Iris pigment epithelial cell (primary cell): Measurements from ENCODE around the gene CCL2.

ENCODE experiments used
- DNase-seq: peaks from one replicate; pipeline ENCODE4 v3.0.0-alpha.2; 2011; ENCODE audit warnings: low read depth

CCL2 gene

DNA sequence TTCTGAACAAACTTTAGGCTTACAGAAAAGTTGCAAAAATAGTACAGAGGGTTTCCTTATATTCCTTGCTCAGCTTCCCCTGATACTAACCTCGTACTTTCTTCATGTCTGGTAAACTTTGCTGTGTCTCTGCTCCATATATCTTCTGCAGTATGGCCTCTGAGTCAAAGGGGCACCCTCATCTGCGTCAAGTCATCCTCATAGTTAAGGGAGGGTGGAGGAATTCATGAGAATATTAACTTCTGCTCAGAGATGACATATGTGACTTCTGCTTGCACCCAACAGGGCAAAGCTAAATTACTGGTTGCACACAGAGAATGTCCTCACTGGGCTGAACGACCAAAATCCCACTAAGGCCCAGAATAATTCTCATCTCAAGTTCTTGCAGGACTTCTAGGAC is 10.6 kb downstream of the CCL2 start:
- no peak for DNase-seq

DNA sequence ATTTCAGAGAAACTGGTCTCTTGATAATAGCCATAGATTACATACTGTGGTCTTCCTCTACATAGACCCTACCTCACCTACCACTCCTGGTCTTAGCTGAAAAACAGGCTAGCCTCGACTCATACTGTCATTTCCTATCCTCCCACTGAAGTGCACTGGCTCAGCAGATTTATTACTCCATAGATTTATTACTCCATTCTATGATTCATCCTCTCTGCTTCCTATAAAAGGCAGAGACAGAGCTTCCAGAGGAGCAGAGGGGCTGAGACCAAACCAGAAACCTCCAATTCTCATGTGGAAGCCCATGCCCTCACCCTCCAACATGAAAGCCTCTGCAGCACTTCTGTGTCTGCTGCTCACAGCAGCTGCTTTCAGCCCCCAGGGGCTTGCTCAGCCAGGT is 14.9 kb downstream of the CCL2 start, which contains the start of gene CCL7:
TSS of gene CCL7 (plus strand) at position 253 of the 400 bp plus-strand sequence. CDS start at position 323, 70 bp downstream.
- no peak for DNase-seq

DNA sequence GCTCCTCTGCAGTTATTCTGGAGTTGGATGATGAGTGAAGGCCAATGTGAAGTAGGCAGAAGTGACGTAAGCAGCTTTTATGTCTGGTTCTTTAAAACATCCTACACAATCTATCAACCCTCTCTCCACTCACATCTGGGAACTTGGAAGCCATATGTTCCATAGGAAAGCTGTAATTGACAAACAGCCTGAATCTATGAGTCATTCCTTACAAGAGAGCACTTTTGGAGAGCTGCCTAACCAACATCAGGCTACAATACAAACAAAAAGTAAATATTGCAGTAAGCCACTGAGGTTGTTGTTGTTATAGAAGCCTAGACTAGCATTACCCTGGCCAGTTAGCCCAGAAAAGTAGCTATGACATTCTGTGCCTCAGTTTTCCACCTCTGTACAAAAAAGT is 20.8 kb downstream of the CCL2 start:
- peak; percentile 92 for DNase-seq

DNA sequence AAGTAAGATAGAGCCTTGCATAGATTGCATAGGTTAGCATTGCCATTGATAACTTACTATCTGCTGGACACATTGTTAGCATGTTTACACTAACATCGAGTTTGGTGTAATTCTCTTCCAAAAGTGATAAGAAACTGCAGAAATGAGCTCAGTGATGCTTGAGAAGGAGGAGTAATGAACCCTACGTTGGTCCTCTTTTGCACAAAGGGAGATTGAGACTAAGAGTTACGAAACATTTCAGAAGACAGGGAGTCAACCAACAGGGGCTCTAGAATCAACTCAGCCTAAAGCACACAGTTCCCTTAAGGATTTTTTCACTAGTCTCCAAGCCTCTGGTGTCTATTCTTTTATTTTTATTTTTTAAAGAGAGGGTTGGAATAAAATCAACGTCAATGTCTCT is 21.7 kb downstream of the CCL2 start:
- no peak for DNase-seq

DNA sequence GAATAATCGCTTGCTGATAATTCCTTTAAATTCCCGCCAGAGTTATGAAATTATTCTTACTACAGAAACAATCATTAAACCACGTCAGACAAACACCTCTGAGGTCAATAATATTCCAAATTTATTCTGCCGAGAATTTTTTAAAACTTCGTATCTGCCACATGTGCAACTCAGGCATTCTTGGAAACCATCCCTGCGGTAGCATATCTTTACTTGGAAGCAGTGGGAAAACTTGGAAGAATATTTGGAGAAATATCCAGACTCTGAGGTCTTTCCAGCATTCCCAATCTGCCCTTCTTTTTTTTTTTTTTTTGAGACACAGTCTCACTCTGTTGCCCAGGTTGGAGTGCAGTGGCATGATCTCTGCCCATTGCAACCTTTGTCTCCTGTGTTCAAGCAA is 28.5 kb downstream of the CCL2 start:
- no peak for DNase-seq

DNA sequence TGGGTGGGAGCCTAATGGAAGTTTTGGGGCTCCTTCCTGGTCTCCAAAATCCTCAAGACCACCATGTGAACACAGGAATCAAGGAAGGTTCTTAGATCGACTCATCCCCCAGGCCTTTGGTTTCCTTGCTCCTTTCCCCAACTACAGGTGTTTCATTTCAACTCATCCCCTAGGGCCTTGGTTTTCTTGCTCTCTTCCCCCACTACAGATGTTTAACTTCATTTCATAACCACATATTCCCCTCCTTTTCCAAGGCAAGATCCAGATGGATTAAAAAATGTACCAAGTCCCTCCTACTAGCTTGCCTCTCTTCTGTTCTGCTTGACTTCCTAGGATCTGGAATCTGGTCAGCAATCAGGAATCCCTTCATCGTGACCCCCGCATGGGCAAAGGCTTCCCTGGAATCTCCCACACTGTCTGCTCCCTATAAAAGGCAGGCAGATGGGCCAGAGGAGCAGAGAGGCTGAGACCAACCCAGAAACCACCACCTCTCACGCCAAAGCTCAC is 30.3 kb downstream of the CCL2 start, which contains the start of gene CCL11:
TSS of gene CCL11 (plus strand) at position 457 of the 507 bp plus-strand sequence. CDS start 67 bp downstream, outside the sequence.
- no peak for DNase-seq

DNA sequence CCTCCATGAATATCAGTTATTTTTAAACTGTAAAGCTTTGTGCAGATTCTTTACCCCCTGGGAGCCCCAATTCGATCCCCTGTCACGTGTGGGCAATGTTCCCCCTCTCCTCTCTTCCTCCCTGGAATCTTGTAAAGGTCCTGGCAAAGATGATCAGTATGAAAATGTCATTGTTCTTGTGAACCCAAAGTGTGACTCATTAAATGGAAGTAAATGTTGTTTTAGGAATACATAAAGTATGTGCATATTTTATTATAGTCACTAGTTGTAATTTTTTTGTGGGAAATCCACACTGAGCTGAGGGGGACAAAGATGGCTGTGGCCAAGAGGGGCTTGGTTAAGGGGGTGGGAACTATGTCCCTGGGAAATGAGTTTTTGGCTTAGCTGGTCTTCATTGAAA is 32.8 kb downstream of the CCL2 start:
- no peak for DNase-seq

DNA sequence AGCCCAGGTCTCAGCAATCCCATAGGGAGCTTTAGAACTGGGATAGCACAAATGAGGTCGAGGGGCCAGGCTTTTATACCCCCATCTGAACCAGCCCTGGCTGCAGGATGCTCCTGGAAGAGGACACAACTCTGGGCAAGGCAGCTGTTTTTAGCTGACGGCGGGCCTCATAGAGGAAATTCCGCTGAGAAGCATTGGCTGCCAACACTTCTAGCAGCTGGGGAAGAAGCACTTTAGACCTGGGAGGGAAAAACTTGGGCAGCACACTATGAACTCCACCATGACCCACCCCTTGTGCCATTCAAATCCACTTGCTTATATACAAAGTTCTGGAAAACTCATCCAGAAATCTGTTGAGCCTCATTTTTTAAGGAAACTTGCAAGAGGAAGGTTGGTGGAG is 35.5 kb downstream of the CCL2 start:
- DNase-seq: no peak

DNA sequence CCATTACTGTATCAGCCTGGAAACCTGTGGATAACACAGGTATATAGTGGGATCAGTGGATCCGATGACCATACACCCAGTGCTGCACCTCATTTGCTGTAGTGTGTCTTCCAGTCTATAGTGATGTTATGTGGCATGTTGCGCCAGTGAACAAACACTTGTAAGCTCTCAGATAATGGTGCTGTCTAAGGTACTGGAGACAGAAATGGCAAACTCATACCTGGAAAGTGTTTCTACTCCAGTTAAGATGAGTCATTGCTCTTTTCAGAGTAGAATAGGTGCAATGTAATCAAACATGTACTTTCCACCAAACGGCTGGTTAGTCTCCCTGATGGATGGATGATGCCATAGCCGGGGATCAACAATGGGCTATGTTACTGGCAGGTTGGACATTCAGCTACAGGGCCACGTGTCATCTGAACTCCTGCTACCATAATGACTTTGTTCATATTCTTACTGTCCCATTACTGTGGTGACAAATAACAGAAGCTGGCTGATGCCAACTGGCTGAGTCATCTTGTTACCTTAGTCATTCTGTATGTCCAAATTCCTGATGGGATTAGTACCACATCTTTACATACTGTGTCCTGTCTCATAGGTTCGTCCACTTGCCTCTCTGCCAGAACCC is 36.8 kb downstream of the CCL2 start:
- no peak for DNase-seq

DNA sequence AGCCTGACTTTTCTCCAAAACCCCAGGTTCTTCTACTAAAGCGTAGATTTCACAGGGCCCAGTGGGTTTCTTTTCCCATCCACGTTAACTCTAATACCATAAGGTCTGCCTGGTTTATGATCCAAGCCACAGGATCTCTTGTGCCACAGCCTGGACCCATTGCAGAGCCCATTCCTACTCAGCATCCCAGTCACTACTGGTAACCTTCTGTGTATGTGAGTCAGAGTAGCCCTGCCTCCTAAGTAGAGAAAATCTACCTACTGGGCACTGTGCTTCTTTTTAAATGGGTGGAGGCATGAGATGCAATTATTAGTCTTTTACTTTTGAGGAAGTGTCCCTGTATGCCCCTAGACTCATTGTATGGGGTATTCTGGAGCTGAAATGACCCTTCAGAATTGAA is 43.9 kb downstream of the CCL2 start:
- DNase-seq: no peak

DNA sequence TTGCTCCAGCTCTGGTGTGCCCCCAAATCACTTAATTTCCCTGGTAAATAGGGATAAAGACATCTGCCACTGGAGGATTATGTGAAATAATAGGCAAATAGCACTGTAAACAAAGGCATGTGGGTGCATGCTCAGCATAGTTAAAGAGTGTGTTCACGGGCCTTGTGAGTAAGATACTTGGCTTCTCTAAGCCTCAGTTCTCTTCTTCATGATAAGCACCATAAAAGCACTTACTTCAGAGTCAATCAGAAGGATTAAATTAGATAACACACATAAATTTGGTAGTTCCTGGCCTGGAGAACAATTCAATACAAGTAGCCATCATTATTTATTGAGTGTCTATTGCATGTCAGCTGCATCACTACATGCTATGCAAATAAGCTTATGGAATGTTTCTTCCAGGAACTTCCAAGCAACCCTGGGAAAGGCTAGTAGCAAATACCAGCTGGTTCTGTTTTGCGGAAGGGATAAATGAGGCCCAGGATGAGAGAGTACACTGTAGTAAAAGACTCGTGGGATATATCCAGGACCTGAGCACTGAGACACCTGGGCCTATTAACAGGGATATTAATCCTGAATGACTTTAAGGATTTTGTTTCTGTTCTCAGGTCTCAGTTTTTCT is 45.0 kb downstream of the CCL2 start:
- peak; percentile 88 for DNase-seq

DNA sequence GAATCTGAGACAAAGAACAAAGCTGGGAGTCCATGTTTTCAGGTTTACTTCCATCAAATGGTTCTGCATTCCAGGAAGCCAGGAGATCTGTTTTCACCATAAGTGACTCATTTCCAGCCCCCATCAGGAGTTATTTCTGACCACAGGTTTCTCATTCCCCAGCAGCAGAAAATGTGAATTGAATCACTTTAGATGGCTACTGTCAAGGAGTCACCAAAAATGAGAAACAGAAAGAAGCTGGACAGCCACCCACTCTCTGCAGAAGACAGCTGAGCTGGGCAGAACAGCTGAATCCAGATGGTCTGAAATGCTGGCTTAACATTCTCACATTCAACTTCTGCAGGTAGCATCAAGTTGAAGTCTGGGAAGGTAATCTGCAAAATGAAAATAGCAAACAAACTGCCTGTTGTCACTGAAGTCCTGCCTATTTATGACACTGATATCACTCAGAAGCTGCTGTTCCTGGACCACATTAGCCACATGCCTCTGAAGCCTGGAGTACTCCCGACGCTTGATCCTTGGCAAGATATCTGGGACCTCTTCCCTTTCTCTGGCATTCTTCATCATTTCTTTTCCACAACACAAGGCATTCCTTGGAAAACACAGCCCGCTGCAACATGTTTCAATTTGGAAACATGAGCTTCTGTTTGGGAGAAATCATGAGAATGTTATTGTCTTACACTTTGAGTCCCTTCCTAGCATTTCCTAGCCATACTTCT is 45.7 kb downstream of the CCL2 start:
- peak; percentile 83 for DNase-seq

DNA sequence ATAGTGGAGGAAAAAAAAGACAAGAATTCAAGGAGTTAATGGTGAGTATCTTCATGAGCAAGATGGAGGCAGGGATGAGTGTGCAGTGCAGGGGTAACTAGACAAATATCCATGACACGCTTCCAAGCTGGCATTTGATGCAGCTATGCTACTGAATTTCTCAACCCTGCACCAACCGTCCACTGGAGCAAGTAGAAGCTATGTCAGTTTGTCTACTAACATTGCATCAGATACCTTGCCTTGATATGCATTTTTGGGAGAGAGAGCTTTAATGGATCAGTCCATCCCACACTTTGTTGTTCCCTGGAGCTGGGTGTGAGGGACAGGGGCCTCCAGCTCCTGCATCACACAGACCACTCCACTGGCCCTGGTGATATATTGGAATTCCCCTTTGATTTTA is 46.9 kb downstream of the CCL2 start:
- no peak for DNase-seq

DNA sequence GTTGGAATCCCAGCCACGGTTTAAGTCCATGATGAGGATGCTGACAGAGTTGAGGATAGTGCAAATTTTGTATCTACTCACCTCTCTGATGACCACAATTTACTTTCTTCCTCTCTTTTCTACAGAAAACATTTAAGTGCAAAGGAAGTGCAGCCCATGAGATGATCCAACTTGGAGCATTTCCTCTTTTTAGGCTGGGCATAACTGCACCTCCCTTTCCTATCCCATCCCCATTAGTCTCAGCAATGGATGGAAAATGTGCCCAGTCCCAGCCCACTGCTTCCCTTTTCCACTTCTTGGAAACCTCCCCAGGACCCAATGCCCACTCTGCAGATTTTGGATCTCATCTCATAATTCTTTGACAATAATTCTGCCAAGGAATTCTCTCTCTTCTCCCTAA is 47.6 kb downstream of the CCL2 start:
- DNase-seq: no peak

DNA sequence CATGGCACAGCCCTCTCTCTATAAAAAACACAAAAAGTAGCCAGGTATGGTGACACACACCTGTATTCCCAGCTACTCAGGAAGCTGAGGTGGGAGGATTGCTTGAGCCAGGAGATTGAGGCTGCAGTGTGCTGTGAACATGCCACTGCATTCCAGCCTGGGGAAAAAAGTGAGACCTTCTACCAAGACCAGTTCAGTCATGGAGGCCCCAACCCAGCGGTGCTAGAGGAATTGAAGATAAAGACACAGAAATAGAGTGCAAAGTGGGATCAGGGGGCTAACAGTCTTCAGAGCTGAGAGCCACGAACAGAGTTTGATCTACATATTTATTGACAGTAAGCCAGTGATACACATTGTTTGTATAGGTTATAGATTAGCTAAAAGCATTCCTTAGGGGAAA is 48.5 kb downstream of the CCL2 start:
- no peak for DNase-seq

DNA sequence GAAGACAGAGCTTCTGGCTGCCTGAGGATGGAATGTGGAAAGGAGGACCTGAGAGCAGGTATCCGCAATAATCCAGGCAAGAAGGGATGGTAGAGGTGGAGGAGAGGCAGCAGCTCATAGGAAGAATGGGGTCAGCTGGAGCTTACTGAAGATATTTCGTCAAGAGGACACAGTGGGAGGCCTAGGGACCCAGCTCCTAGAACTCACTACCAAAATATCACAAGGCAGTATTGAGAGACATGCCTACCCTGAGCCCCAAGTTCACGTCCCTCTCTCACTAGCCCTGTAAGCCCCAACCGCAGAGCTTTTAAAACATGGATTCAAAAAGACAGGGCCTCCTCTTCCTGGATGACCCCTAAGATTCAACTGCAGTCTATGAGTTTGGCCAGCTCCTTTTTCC is 50.0 kb downstream of the CCL2 start:
- no peak for DNase-seq

DNA sequence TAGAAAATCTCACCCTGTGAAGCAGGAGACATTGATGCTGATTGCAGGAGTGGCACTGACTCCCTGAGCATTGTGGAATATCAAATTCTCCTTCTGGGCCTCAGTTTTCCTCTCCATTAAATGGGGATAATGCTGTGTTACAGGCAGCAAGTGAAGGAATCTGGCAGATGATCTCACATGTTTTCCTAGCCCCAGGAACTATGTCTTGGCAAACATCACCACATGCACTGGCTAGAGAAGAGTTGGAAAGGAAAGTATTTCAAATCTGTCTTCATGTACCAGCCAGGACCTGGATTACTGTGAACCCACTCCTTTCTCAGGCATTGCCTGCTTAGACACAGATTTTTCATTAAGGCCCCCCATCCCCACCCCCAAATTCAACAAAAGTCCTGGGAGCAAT is 50.5 kb downstream of the CCL2 start:
- no peak for DNase-seq

DNA sequence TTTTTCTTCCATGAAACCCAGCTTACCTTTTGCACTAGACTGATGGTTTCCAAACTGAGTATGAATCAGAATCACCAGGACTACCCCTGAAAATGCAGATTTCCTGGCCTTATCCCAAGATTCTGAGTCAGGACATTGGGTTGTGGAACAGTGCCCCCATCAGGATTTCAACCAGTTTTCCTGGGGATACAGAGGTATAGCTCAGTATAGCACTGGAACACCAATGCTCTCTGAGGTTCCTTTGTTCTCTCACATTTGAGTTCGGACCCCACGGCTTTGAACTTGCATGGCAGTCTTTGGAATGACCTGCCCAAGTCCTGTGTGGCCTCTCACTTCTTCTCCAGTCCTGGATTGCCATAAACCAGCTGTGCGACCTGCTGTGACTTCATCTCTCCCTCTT is 51.4 kb downstream of the CCL2 start:
- peak; percentile 65 for DNase-seq
